GM18951 (cell line): Measurements from ENCODE around the gene UBXN10.

Experiments
- POLR2A ChIP-seq: IDR thresholded peaks from 4 replicates; pipeline ENCODE4 v1.6.1; 2011; ENCODE audit warnings: mild to moderate bottlenecking; ENCODE audit not compliant: insufficient read length, insufficient read depth; ENCODE audit errors: extremely low read depth
- in situ Hi-C: fragments of 300-500 bp; cut with MboI; formaldehyde crosslinking; loops from one replicate; pipeline ENCODE4 v1.12.0; 2022; ENCODE audit warnings: low sequenced_read_pairs, mixed read lengths, inconsistent platforms; ENCODE audit not compliant: unreplicated experiment

Gene UBXN10

GRCh38 chr1:20158358-20159070 is 27.4 kb upstream of the UBXN10 start:
- TF ChIP-seq POLR2A = no peak
- in situ Hi-C loops = loop anchor here (25.0 kb wide), 1 partner anchor 246 kb away; the partner anchor contains the start of gene PLA2G2E

- in situ Hi-C loops = loop anchor here (25.0 kb wide), 1 partner anchor 248 kb away; the partner anchor contains the start of gene PLA2G2E
- no peak for TF ChIP-seq POLR2A
These were observed 25.9 kb upstream of the UBXN10 start for GRCh38 chr1:20160034-20160433.

GRCh38 chr1:20164694-20165202 is 21.1 kb upstream of the UBXN10 start:
- in situ Hi-C loops = loop anchor here (25.0 kb wide), 1 partner anchor 252 kb away; the partner anchor contains the start of gene PLA2G2E

GRCh38 chr1:20165522-20165951 is 20.4 kb upstream of the UBXN10 start:
- in situ Hi-C loops = loop anchor here (25.0 kb wide), 1 partner anchor 253 kb away; the partner anchor contains the start of gene PLA2G2E
- no peak for TF ChIP-seq POLR2A

More at GRCh38 chr1:20164694-20165202, 21.1 kb upstream of the UBXN10 start:
- no peak for TF ChIP-seq POLR2A

- in situ Hi-C loops = loop anchor here (25.0 kb wide), 1 partner anchor 254 kb away; the partner anchor contains the start of gene PLA2G2E
- TF ChIP-seq POLR2A = no peak
These were observed 19.8 kb upstream of the UBXN10 start for GRCh38 chr1:20166051-20166450.

GRCh38 chr1:20167126-20167525 is 18.8 kb upstream of the UBXN10 start:
- in situ Hi-C loops = loop anchor here (25.0 kb wide), 1 partner anchor 255 kb away; the partner anchor contains the start of gene PLA2G2E
- no peak for TF ChIP-seq POLR2A

- in situ Hi-C loops = loop anchor here (25.0 kb wide), 1 partner anchor 257 kb away; the partner anchor contains the start of gene PLA2G2E
- no peak for TF ChIP-seq POLR2A
These were observed 17.1 kb upstream of the UBXN10 start for GRCh38 chr1:20168564-20169491.

GRCh38 chr1:20169932-20170331 is 16.0 kb upstream of the UBXN10 start:
- in situ Hi-C loops = loop anchor here (25.0 kb wide), 1 partner anchor 258 kb away; the partner anchor contains the start of gene PLA2G2E
- no peak for TF ChIP-seq POLR2A

- no peak for TF ChIP-seq POLR2A
These were observed 13.8 kb upstream of the UBXN10 start for GRCh38 chr1:20172033-20172590.

GRCh38 chr1:20174937-20175666 is 10.8 kb upstream of the UBXN10 start:
- in situ Hi-C loops = loop anchor here (25.0 kb wide), 1 partner anchor 263 kb away; the partner anchor contains the start of gene PLA2G2E
- TF ChIP-seq POLR2A = no peak

More at GRCh38 chr1:20172033-20172590, 13.8 kb upstream of the UBXN10 start:
- in situ Hi-C loops = loop anchor here (25.0 kb wide), 1 partner anchor 260 kb away; the partner anchor contains the start of gene PLA2G2E

- in situ Hi-C loops = no loop called here
- TF ChIP-seq POLR2A = no peak
These were observed 7.1 kb upstream of the UBXN10 start for GRCh38 chr1:20178634-20179370.
